ENCODE measurements around the gene SLX4.

SLX4 gene

GRCh38 chr16:3536851-3537250 is 74.6 kb downstream of the SLX4 start:
- TF ChIP-seq TAF1 (IDR thresholded peaks at IDR 0.05; ENCODE audit: borderline replicate concordance, insufficient read depth, low read length) (no peak), FOXP2 (optimal IDR thresholded peaks at IDR 0.05; ENCODE audit: borderline replicate concordance, extremely low read depth, extremely low read length, insufficient read depth) (no peak), SIN3A (IDR thresholded peaks at IDR 0.05; ENCODE audit: borderline replicate concordance, insufficient read depth, low read length) (no peak), REST (IDR thresholded peaks at IDR 0.05; ENCODE audit: insufficient read depth in 1 of 2, low read depth in 2 of 2, low read length in 2 of 2) (no peak), POLR2AphosphoS5 (IDR thresholded peaks at IDR 0.05; ENCODE audit: low read depth, low read length) (no peak)

- TF ChIP-seq SIN3A (IDR thresholded peaks at IDR 0.05; ENCODE audit: borderline replicate concordance, insufficient read depth, low read length) (no peak), POLR2AphosphoS5 (IDR thresholded peaks at IDR 0.05; ENCODE audit: low read depth, low read length) (no peak), FOXP2 (optimal IDR thresholded peaks at IDR 0.05; ENCODE audit: borderline replicate concordance, extremely low read depth, extremely low read length, insufficient read depth) (no peak)
Observed at GRCh38 chr16:3536271-3536731, 75.1 kb downstream of the SLX4 start.

GRCh38 chr16:3534126-3534525 is 77.3 kb downstream of the SLX4 start:
- TF ChIP-seq FOXP2 (optimal IDR thresholded peaks at IDR 0.05; ENCODE audit: borderline replicate concordance, extremely low read depth, extremely low read length, insufficient read depth), result no peak
- no peak for TF ChIP-seq REST (IDR thresholded peaks at IDR 0.05; ENCODE audit: insufficient read depth in 1 of 2, low read depth in 2 of 2, low read length in 2 of 2)
- no peak for TF ChIP-seq TAF1 (IDR thresholded peaks at IDR 0.05; ENCODE audit: borderline replicate concordance, insufficient read depth, low read length)
- no peak for TF ChIP-seq SIN3A (IDR thresholded peaks at IDR 0.05; ENCODE audit: borderline replicate concordance, insufficient read depth, low read length)
- TF ChIP-seq POLR2AphosphoS5 (IDR thresholded peaks at IDR 0.05; ENCODE audit: low read depth, low read length), result no peak

GRCh38 chr16:3532741-3533140 is 78.7 kb downstream of the SLX4 start:
- TF ChIP-seq REST (IDR thresholded peaks at IDR 0.05; ENCODE audit: insufficient read depth in 1 of 2, low read depth in 2 of 2, low read length in 2 of 2) (no peak), FOXP2 (optimal IDR thresholded peaks at IDR 0.05; ENCODE audit: borderline replicate concordance, extremely low read depth, extremely low read length, insufficient read depth) (no peak), POLR2AphosphoS5 (IDR thresholded peaks at IDR 0.05; ENCODE audit: low read depth, low read length) (no peak), SIN3A (IDR thresholded peaks at IDR 0.05; ENCODE audit: borderline replicate concordance, insufficient read depth, low read length) (no peak), TAF1 (IDR thresholded peaks at IDR 0.05; ENCODE audit: borderline replicate concordance, insufficient read depth, low read length) (no peak)
